PC-3 (cell line): Measurements from ENCODE around the gene ACKR2.

Experiments used
- EZH2 ChIP-seq: fragments of 300-600 bp; sonication (generic); IDR thresholded peaks from one replicate; pipeline ENCODE4 v1.6.1; 2017; ENCODE audit warnings: antibody characterized with exemption, mild to moderate bottlenecking, low read length; ENCODE audit not compliant: unreplicated experiment
- EZH2phosphoT487 ChIP-seq: fragments of 300-600 bp; sonication (generic); IDR thresholded peaks from 2 replicates; pipeline ENCODE4 v1.6.1; 2018; ENCODE audit warnings: mild to moderate bottlenecking, antibody characterized with exemption, low read length, borderline replicate concordance

GRCh38 chr3:42807929-42808328, 1.3 kb upstream of the ACKR2 start:
- TF ChIP-seq EZH2 (no peak), EZH2phosphoT487 (no peak)
